HG02623 (cell line): ENCODE measurements around the gene RNF14.
A peak's percentile ranks its signal among the peaks of the same experiment; 100 is the strongest.
"Not testable (repeated sequence)": the region's sequence is repeated elsewhere in the genome, so short reads cannot be mapped to it uniquely, and the experiment has no call there.

Experiments
- ATAC-seq: cut with Tn5 transposase; IDR thresholded peaks from one replicate; pipeline ENCODE4 v1.9.1; 2021; ENCODE audit warnings: moderate library complexity; ENCODE audit not compliant: unreplicated experiment

The RNF14 gene

GRCh38 chr5:142012792-142013388 is 44.0 kb downstream of the RNF14 start, which contains the start of gene GNPDA1:
GNPDA1 (minus strand) TSS chr5:142013027; CDS start chr5:142012035, 992 bp downstream.
- ATAC-seq = peak; percentile 53

GRCh38 chr5:142013734-142014521 is 45.0 kb downstream of the RNF14 start:
- no peak for ATAC-seq

GRCh38 chr5:142014911-142015584 is 46.1 kb downstream of the RNF14 start:
- no peak for ATAC-seq

DNA sequence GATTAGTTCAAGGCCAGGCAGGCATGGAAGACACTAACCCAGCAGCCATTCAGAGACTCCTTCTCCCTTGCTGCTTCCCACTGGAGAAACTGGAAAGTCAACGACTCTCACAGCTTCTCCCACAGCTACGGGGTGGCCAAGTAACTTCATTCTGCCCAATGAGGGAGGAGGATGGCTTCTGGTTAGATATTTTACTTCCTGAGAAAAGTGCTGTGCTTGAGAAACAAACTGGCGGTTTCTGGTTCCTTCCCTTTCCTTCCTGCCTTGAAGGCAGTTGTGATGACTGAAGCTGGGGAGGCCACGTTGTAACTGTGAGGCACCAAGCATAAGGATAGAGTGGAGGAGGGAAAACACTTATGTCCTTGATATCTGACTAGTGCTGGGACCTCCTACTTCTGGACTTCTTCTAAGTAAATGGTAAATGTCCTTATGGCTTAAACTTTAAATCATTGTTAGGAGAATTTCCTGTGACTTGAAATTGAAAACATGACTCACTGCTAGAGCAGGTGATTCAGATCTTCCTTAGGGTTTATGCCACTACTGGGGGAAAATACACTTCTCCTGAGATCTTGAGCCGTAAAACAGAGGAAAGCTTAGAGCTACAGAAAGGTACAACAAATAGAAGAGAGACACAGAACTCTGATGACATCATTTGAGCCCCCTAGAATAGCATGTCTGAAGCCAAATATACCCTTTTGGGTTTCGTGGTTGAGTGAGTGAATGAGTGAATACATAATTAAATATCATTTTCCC is 47.1 kb downstream of the RNF14 start:
- ATAC-seq = peak; percentile 30

- peak; percentile 29 for ATAC-seq
Observed at GRCh38 chr5:142016556-142016955, 47.7 kb downstream of the RNF14 start.

DNA sequence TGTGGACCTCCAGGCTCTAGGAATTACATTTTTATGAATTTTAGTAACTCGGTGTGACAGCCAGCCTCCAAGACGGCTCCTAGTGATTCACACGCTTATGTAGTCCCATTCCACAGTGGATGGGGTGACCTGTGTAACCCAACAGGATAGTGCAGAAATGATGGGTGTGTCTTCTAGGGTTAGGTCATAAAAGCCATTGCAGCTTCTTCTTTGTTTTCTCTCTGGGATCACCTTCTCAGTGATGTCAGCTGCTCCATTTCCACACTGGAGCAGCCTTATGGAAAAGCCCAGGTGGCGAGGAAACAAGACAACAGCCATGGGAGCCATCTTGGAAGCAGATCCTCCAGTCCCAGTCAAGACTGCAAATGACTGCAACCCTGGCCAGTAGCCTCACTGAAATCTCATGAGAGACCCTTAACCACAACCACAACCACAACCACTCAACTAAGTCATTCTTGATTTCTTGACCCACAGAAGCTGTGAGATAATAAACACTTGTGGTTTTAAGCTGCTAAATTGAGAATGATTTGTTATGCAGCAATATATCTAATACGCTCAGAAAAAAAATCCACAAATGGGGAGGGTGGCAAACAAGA is 49.0 kb downstream of the RNF14 start:
- ATAC-seq = no peak

GRCh38 chr5:142020122-142020659 is 51.3 kb downstream of the RNF14 start:
- no peak for ATAC-seq

- no peak for ATAC-seq
Observed at GRCh38 chr5:142023836-142024235, 54.9 kb downstream of the RNF14 start.

DNA sequence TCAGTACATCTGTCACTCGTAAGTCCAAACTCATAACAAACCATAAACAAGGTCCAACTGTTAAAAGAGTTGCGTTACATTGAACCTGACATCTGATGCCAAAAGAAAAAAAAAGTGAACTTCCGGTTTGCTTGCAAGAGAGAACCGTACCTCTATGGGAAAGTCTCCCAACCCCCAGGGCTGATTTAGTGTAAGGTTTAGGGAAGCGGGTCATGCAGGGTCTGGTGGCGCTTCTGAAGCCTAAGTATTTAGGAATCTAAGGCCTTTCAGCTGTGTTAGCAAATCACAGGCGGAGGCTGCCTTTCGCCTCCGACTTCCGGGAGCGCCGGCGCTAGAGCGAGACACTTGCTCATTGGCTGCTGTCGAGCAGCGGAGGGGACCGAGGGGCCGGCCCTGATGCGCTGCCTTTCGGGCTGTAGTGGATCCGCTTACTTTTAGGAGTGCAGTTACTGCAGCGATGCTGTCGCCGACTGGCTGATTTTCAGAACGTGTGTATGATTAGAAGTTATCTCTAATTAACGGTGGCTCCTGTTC is 55.9 kb downstream of the RNF14 start:
- ATAC-seq = peak; percentile 100

- no peak for ATAC-seq
Observed at GRCh38 chr5:142025637-142026036, 56.7 kb downstream of the RNF14 start.

DNA sequence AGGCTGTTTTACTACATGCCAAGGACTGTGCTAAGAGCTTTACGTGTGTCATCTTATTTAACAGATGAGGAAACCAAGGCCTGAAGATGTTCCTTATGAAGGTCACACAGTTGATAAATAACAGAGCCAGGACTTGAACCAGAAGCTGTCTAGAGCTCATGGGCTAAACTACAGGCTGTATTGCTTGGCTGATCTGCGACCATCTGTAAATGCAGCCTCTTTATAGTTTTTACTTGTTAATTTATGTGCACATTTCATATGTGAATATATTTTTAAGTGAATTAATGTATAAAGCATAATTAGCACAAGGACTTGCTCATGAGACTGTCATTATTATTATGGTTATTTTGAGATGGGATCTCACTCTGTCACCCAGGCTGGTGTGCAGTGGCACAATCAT is 63.2 kb downstream of the RNF14 start:
- ATAC-seq = no peak

GRCh38 chr5:142032747-142033631 is 64.1 kb downstream of the RNF14 start:
- ATAC-seq = no peak

DNA sequence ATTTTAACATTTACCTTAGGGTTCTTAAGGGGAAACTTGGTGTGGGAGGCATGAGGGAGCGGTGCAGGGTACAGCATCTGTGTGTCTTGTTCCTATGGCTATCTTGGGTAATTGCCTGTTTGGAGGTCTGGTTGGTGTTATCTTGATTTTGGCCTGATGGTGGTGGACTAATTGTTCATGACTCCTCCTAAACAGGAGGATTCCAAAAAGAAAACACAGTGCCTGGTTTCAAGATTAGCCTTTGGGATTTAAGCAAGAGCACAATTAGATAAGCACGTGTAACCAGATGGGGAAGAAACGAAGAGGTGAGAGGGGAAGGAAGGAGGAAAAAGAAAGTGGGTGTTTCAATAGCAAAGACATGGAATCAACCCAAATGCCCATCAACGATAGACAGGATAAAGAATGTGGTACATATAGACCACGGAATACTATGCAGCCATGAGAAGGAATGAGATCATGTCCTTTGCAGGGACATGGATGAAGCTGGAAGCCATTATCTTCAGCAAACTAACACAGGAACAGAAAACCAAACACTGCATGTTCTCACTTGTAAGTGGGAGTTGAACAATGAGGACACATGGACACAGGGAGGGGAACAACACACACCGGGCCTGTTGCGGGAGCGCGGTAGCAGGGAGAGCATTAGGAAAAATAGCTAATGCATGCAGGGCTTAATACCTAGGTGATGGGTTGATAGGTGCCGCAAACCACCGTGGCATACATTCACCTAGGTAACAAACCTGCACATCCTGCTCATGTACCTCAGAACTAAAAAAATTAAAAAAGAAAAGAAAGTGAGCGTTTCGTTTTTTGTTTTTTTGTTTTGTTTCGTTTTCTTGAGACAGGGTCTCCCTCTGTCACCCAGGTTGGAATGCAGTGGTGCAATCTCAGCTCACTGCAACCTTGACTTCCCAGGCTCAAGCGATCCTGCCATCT is 65.0 kb downstream of the RNF14 start:
- ATAC-seq = not testable (repeated sequence)

DNA sequence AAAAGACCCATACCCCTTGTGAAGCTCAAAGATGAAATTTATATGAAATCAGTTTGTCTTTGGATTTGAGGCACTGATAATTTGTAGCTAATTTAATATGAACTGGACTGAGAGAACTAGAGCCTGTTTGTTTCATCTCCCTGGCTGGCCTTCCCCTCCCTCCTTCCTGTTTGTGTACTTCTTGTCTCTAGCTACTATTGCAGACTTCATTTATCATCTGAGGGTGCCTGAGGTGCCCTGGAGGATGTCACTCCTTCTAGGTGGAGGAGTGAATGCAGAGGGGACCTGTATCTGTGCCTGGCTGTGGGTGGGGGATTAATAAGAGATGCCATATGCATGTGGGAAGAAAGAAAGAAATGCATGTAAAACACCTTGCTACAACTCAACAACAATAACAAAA is 66.1 kb downstream of the RNF14 start:
- no peak for ATAC-seq

GRCh38 chr5:142036918-142037317 is 68.0 kb downstream of the RNF14 start:
- no peak for ATAC-seq

DNA sequence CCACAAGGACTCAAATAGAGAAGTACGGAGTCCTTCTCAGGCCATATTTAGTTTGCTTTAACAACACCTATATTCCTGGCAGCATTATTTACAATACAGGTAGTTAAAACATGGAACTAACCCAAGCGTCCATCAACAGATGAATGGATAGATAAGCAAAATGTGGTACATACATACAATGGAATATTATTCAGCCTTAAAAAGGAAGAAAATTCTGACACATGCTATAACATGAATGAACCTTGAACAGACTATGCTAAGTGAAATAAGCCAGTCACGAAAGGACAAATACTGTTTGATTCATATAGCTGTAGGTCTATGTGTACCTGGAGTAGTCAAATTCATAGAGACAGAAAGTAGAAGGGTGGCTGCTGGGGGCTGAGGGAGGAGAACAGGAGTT is 68.7 kb downstream of the RNF14 start:
- ATAC-seq = not testable (repeated sequence)

GRCh38 chr5:142038735-142039134 is 69.8 kb downstream of the RNF14 start:
- no peak for ATAC-seq
